ENCODE measurements around the gene CCDC187.

Gene CCDC187

GRCh38 chr9:136339173-136339957 is 35.5 kb upstream of the CCDC187 start:
- peak in 1 of 5 donors; percentile 22 for DNase-seq

GRCh38 chr9:136338511-136338910 is 34.6 kb upstream of the CCDC187 start:
- DNase-seq: no peak

GRCh38 chr9:136337416-136338395 is 33.8 kb upstream of the CCDC187 start:
- no peak for DNase-seq

GRCh38 chr9:136336881-136337280 is 33.0 kb upstream of the CCDC187 start:
- no peak for DNase-seq

GRCh38 chr9:136336156-136336870 is 32.4 kb upstream of the CCDC187 start:
- no peak for DNase-seq

- no peak for DNase-seq
These were observed 31.6 kb upstream of the CCDC187 start for GRCh38 chr9:136335296-136336155.

DNA sequence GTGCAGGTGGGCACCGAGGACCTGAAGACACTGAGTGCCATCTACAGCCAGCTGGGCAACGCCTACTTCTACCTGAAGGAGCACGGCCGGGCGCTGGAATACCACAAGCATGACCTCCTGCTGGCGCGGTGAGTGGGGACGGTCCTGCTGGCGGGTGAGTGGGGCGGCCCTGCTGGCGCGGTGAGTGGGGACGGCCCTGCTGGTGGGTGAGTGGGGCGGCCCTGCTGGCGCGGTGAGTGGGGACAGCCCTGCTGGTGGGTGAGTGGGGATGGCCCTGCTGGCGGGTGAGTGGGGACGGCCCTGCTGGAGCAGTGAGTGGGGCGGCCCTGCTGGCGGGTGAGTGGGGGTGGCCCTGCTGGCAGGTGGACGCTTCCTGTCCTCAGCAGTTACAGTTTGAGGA is 30.6 kb upstream of the CCDC187 start:
- no peak for DNase-seq

GRCh38 chr9:136333486-136333885 is 29.6 kb upstream of the CCDC187 start:
- no peak for DNase-seq

- no peak for DNase-seq
These were observed 29.2 kb upstream of the CCDC187 start for GRCh38 chr9:136333045-136333444.

DNA sequence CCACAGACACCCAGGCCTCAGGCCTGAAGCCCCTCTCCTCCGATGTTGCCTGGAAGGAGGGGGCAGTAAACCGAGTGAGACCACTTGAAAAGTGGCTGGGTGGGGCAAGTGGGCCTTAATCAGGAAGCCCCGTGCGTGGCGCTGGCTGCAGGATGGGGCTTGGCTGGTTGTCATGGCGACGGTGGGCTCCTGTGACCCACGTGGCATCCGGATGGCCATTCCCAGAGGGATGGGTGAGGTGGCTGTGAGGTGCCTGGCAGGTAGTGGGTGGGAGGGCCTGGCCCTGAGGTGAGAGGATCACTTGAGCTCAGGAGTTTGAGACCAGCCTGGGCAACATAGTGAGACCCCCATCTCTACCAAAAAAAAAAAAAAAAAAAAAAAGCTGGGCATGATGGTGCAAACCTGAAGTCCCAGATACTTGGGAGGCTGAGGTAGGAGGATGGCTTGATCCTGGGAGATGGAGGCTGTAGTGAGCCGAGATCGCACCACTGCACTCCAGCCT is 28.6 kb upstream of the CCDC187 start:
- no peak for DNase-seq

- DNase-seq: no peak
These were observed 27.9 kb upstream of the CCDC187 start for GRCh38 chr9:136331556-136332481.

DNA sequence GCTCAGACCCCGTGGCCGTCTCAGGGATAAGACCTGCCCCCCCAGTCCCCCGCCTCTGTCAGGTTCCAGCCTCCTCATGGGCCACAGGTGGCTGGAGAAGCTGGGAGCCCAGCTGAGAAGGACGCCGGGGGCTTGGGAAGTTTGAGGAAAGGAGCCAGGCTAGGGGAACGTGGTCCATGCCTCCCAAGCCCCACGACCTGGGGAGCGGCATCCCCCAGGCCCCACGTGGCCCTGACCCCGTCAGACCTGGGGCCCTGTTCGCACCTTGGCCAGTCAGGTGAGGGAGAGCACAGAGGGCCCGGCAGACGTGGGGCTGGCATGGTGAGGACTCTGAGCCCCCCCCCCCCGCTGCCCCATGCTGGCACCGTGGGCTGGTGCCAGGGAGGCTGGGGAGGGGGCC is 27.1 kb upstream of the CCDC187 start:
- DNase-seq: no peak

DNA sequence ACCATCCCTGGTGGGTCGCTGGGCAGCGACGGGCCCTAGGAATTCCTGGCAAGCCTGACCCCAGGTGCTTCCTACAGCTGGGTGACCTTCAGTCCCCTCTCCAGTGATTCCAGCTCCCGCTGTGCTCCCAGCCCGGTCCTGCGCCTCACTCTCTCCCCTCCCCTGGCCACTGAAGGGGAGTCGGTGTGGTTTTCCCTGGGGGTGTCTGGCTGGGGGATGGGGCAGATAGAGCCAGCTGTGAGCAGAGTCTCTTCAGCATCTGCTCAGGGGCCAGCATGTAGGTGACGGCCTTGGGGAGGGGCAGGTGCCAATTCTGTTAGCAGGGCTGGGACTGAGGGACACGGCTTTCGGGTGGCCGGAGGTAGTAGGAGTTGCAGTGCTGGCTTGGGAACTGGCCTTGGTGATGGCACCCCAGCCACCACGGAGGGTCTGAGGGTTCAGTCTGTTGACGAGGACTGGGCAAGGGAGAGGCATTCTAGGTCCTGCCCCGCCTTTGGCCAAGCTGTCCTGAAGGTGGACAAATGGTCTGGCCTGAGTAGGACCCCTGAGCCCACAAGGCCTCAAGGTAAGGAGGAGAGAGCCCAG is 26.6 kb upstream of the CCDC187 start:
- no peak for DNase-seq

- no peak for DNase-seq
These were observed 25.9 kb upstream of the CCDC187 start for GRCh38 chr9:136329636-136330405.

GRCh38 chr9:136329211-136329627 is 25.3 kb upstream of the CCDC187 start:
- no peak for DNase-seq

- no peak for DNase-seq
These were observed 24.7 kb upstream of the CCDC187 start for GRCh38 chr9:136328622-136329041.

DNA sequence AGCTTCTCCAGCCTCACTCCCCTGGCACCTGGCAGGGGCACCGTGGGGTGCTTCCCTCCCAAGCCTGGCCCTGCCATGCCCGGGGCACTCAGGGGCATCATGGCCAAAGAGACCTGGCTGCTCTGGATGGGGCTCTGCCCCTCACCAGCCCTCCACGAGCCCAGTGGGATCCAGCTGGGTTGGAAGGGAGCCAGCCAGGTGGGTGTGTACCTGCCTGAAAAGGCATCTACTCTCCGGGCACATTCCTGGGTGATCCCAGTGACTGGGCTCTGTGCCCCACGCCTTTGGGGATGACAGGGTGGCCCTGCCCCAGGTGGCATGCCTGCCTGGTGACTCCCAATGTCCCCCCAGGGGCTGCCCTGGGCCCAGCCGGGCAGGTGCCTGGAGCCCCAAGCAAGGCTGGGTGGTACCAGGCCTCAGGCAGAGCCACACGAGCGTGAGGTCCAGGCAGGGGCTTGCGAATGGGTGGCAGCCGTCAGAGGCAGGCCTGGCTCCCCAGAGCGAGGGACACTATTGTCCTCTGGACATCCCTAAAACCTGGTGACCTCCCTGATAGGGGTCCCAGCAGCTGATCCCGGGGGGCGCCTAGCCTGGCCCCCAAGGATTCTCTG is 24.2 kb upstream of the CCDC187 start:
- DNase-seq: no peak

- peak in 1 of 5 donors; percentile 40 for DNase-seq
These were observed 23.5 kb upstream of the CCDC187 start, which contains the start of gene GPSM1 for GRCh38 chr9:136327304-136327974. TSS of gene GPSM1 (plus strand) at chr9:136327539. CDS start at chr9:136327696, 157 bp downstream.
